Mammary epithelial cell (primary cell): ENCODE results near the gene BTBD2.

Experiments
- EZH2 ChIP-seq: IDR thresholded peaks from 2 replicates; pipeline ENCODE4 v1.6.1; 2012; ENCODE audit warnings: low read length, inconsistent platforms, borderline replicate concordance
- TF ChIP-seq, protein P1 (sequence below), 2 donors: IDR thresholded peaks in 1 of 2; conservative IDR thresholded peaks in 1 of 2; 2 replicates each; pipeline ENCODE4 v1.5.1; 2011 to 2012; ENCODE audit warnings: inconsistent platforms in 2 of 2, low read length in 2 of 2, mild to moderate bottlenecking in 2 of 2, control low read depth in 1 of 2, low read depth in 1 of 2; ENCODE audit not compliant: insufficient read depth in 1 of 2; ENCODE audit errors: extremely low read depth in 1 of 2

- TF ChIP-seq, protein P1, sequence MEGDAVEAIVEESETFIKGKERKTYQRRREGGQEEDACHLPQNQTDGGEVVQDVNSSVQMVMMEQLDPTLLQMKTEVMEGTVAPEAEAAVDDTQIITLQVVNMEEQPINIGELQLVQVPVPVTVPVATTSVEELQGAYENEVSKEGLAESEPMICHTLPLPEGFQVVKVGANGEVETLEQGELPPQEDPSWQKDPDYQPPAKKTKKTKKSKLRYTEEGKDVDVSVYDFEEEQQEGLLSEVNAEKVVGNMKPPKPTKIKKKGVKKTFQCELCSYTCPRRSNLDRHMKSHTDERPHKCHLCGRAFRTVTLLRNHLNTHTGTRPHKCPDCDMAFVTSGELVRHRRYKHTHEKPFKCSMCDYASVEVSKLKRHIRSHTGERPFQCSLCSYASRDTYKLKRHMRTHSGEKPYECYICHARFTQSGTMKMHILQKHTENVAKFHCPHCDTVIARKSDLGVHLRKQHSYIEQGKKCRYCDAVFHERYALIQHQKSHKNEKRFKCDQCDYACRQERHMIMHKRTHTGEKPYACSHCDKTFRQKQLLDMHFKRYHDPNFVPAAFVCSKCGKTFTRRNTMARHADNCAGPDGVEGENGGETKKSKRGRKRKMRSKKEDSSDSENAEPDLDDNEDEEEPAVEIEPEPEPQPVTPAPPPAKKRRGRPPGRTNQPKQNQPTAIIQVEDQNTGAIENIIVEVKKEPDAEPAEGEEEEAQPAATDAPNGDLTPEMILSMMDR (conservative IDR thresholded peaks at IDR 0.05 in 1 of 2, IDR thresholded peaks at IDR 0.05 in 1 of 2; ENCODE audit: extremely low read depth in 1 of 2, insufficient read depth in 1 of 2, low read depth in 1 of 2, low read length in 2 of 2): no peak
- TF ChIP-seq EZH2: no peak
Observed at GRCh38 chr19:2016041-2016807, 710 bp upstream of the BTBD2 start.
